OCI-LY1 (cell line): ENCODE measurements around the gene ZIC3.

Source experiments
- H2AFZ ChIP-seq: fragments of 200-600 bp; sonication (generic), shearing (Covaris generic); 2 replicates; pipeline ENCODE4 v1.6.0; 2014; ENCODE audit warnings: antibody characterized with exemption, mild to moderate bottlenecking, low read length
- H3F3A ChIP-seq: fragments of 200-600 bp; sonication (generic), shearing (Covaris generic); 2 replicates; pipeline ENCODE4 v1.6.0; 2014; ENCODE audit warnings: mild to moderate bottlenecking, antibody characterized with exemption, low read length, moderate library complexity; ENCODE audit not compliant: insufficient read depth
- H3K27ac ChIP-seq: fragments of 200-600 bp; sonication (generic); 2 replicates; pipeline ENCODE4 v1.5.1; 2014; ENCODE audit warnings: low read length, mixed run types, mild to moderate bottlenecking, low read depth; ENCODE audit not compliant: poor library complexity, severe bottlenecking
- H3K27me3 ChIP-seq: fragments of 200-600 bp; sonication (generic); 2 replicates; pipeline ENCODE4 v1.6.0; 2014; ENCODE audit warnings: antibody characterized with exemption, mild to moderate bottlenecking, low read length, moderate library complexity; ENCODE audit not compliant: insufficient read depth
- H3K36me3 ChIP-seq: fragments of 200-600 bp; sonication (generic); 2 replicates; pipeline ENCODE4 v1.6.1; 2014; ENCODE audit warnings: mild to moderate bottlenecking, antibody characterized with exemption, low read length, moderate library complexity, mixed read lengths; ENCODE audit not compliant: insufficient read depth
- H3K4me1 ChIP-seq: fragments of 200-600 bp; sonication (generic); 2 replicates; pipeline ENCODE4 v1.5.1; 2014; ENCODE audit warnings: mild to moderate bottlenecking, low read length, moderate library complexity; ENCODE audit not compliant: insufficient read depth, severe bottlenecking
- H3K4me2 ChIP-seq: fragments of 200-600 bp; sonication (generic), shearing (Covaris generic); 2 replicates; pipeline ENCODE4 v1.6.1; 2014; ENCODE audit warnings: low read length
- H3K4me3 ChIP-seq: fragments of 200-600 bp; sonication (generic); 2 replicates; pipeline ENCODE4 v1.5.1; 2014; ENCODE audit warnings: low read length, low read depth, mild to moderate bottlenecking, mixed read lengths; ENCODE audit not compliant: poor library complexity, severe bottlenecking
- H3K79me2 ChIP-seq: fragments of 200-600 bp; shearing (Covaris generic); 2 replicates; pipeline ENCODE4 v1.6.1; 2016; ENCODE audit warnings: mixed run types, low read length, mixed read lengths; ENCODE audit not compliant: insufficient read depth
- H3K9ac ChIP-seq: fragments of 200-600 bp; sonication (generic), shearing (Covaris generic); 2 replicates; pipeline ENCODE4 v1.6.1; 2014; ENCODE audit warnings: mild to moderate bottlenecking, low read length, mixed read lengths
- H3K9me2 ChIP-seq: fragments of 200-600 bp; sonication (generic), shearing (Covaris generic); 2 replicates; pipeline ENCODE4 v1.6.1; 2014; ENCODE audit warnings: low read depth, mild to moderate bottlenecking, low read length, mixed read lengths
- H3K9me3 ChIP-seq: fragments of 200-600 bp; shearing (Covaris generic); 2 replicates; pipeline ENCODE4 v1.6.1; 2014; ENCODE audit warnings: low read length, mixed read lengths
- H4K20me1 ChIP-seq: fragments of 200-600 bp; sonication (generic), shearing (Covaris generic); 2 replicates; pipeline ENCODE4 v1.6.0; 2016; ENCODE audit warnings: mild to moderate bottlenecking, low read length; ENCODE audit not compliant: insufficient read depth
- CTCF ChIP-seq: fragments of 200-600 bp; sonication (generic), shearing (Covaris generic); IDR thresholded peaks from 2 replicates; pipeline ENCODE4 v1.5.1; 2017; ENCODE audit warnings: mild to moderate bottlenecking, antibody characterized with exemption, low read length, moderate library complexity, mixed read lengths
- EZH2 ChIP-seq: fragments of 200-600 bp; sonication (generic), shearing (Covaris generic); IDR thresholded peaks from 2 replicates; pipeline ENCODE4 v1.8.0; 2017; ENCODE audit warnings: borderline replicate concordance, mixed run types, mild to moderate bottlenecking, antibody characterized with exemption, low read length, moderate library complexity, mixed read lengths

Gene ZIC3

DNA sequence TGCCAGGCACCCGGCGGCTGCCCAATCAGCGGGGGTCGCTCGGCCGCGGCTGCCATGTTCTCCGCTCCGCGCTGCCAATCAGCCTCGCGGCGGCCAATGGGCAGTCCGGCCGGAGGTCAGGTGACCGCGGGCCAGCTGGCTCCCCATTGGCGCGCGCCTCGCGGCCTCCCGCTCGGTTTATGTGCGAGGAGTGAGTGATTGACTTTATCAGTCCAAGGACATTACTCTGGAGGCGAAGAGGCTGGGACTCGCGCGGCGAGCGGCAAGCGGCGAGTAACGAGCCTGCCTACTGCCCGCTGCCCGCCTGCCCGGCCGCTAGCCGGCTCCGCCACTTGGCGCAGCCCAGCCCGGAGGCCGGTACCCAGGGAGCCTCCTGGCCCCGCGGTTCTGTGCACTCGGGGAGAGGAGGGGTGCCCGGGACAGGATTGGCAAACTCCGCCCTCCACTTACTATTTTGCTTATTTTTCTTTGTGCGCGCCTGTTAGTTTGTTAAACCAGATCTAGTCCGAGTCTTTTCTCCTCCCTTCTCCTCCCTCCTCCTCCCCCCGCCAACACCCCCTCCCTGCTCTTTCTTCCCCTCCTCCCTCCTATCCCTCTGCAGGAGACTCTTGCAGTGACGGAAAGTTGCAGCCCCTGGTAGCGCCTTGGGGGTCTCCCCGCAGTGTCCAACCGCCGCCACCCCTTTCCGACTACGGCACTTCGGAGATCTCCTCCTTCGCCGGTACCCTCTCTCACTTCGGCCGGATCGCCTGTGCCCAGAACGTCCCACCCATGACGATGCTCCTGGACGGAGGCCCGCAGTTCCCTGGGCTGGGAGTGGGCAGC is at the start of gene ZIC3:
Gene ZIC3, plus strand, starts transcription at position 207 of the 825 bp plus-strand sequence. Its CDS starts 565 bp downstream, at position 772.
- Histone ChIP-seq H3K9me3 (no peaks in the 10 kb centered on the region), H3K9ac (no peak within 1 kb of the TSS), H3K79me2 (no peaks in the 10 kb centered on the region), H3K4me2 (no peak within 1 kb of the TSS), H4K20me1 (no peaks in the 10 kb centered on the region), H3K27ac (no peak within 1 kb of the TSS), H3K9me2 (no peaks in the 10 kb centered on the region), H2AFZ (no peak within 1 kb of the TSS), H3K36me3 (no peaks in the 10 kb centered on the region), H3F3A (no peaks in the 10 kb centered on the region), H3K4me3 (no peak within 1 kb of the TSS), H3K4me1 (no peaks in the 10 kb centered on the region), H3K27me3 (no peaks in the 10 kb centered on the region)
- TF ChIP-seq EZH2 (no peak), CTCF (no peak)

GRCh38 chrX:137519459-137519858 is 46.5 kb upstream of the ZIC3 start:
- TF ChIP-seq EZH2, result no peak
- TF ChIP-seq CTCF, result no peak
- no peaks in the 10 kb centered on the region for H3K9me2 ChIP-seq

DNA sequence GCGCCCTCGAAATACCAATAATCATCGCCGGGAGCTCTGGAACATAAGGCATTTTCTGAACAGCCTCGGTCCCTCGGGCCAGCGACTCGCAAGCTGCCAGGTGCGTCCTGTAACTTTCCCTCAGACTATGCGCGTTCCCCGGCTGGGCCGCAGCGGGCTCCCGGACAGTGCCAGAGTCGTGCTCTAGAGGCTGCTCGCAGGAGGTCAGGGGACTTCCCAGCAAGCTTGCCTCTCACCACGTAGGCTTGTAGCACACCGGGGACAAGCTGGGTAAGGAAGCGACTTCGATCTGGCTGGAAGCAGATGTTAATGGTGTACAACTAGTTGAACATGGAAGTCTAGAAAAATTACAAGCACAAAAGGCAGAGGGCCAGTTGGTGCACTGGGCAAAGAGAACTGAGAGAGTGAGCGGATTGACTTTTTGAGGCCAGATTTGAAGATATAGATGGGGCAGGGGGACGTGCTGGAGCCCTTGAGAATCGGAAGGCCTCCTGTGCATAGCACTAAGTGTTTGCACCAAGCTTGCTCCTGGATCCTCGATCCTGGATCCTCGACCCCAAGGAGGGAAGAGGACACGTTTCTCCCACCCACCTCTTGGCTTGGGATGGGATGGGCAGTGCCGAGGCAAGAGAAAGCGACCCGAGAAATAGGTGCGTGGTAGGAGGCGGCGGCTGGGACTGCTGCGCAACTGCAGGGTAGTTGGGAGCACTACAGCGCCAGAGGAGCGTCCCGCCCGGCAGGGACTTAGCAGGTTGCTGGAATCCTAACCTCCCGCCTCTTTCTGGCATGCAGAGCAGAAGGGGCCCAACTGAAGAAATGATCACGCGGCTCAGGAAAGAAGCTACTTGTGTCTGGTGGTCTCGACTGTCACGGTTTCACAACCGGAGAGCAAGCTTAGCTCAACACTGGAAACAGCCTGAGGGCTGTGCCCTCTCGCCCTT is 19.9 kb upstream of the ZIC3 start:
- Histone ChIP-seq H3K9me2 (no peaks in the 10 kb centered on the region), H3K4me2 (no peak overlapping the region), H2AFZ (no peak overlapping the region), H3F3A (no peaks in the 10 kb centered on the region), H3K36me3 (no peaks in the 10 kb centered on the region), H4K20me1 (no peaks in the 10 kb centered on the region), H3K4me3 (no peak overlapping the region), H3K79me2 (no peaks in the 10 kb centered on the region), H3K27me3 (no peaks in the 10 kb centered on the region), H3K9me3 (no peaks in the 10 kb centered on the region), H3K27ac (no peak overlapping the region), H3K4me1 (no peaks in the 10 kb centered on the region), H3K9ac (no peak overlapping the region)
- TF ChIP-seq CTCF, result no peak
- TF ChIP-seq EZH2, result no peak

More at GRCh38 chrX:137519459-137519858, 46.5 kb upstream of the ZIC3 start:
- no peaks in the 10 kb centered on the region for H3K79me2 ChIP-seq
- H3F3A ChIP-seq, result no peaks in the 10 kb centered on the region
- H3K27ac ChIP-seq, result no peak overlapping the region
- no peaks in the 10 kb centered on the region for H4K20me1 ChIP-seq
- no peak overlapping the region for H2AFZ ChIP-seq
- H3K4me2 ChIP-seq, result no peak overlapping the region
- no peaks in the 10 kb centered on the region for H3K9me3 ChIP-seq
- H3K4me3 ChIP-seq, result no peak overlapping the region
- no peak overlapping the region for H3K9ac ChIP-seq
- no peaks in the 10 kb centered on the region for H3K27me3 ChIP-seq
- H3K36me3 ChIP-seq, result no peaks in the 10 kb centered on the region
- H3K4me1 ChIP-seq, result no peaks in the 10 kb centered on the region
